B cell (primary cell): ENCODE data around the gene TENM4. TPM values are rescaled to one million over a fixed set of nuclear protein-coding genes. Genes with fewer than 3 reads are reported as not detected.

ENCODE experiments used
- ATAC-seq: fragments of 200-7000 bp; cut with Tn5 transposase; one replicate; pipeline ENCODE4 v1.10.0; 2021; ENCODE audit warnings: low read depth, mild to moderate bottlenecking, moderate number of reproducible peaks, moderate library complexity
- CTCF ChIA-PET: fragments of 350-600 bp; sonication (Branson Sonifier 250); formaldehyde crosslinking; loops from one replicate; lab custom pipeline; 2021; ENCODE audit warnings: antibody characterized with exemption, inconsistent platforms; lab: Charles Lee
- POLR2A ChIA-PET: fragments of 350-600 bp; sonication (Branson Sonifier 250); formaldehyde crosslinking; loops from one replicate; lab custom pipeline; 2021; ENCODE audit warnings: antibody characterized with exemption; lab: Charles Lee
- DNase-seq: peaks from one replicate; pipeline ENCODE4 v3.0.0; 2013
- H2AFZ ChIP-seq: 2 replicates; pipeline ENCODE4 v1.6.1; 2012; ENCODE audit warnings: mild to moderate bottlenecking, low read depth, low read length; ENCODE audit not compliant: insufficient read depth, poor library complexity, severe bottlenecking
- H3K27ac ChIP-seq, 2 donors: 1 replicate in 1 of 2; 2 replicates in 1 of 2; pipeline ENCODE4 v1.5.1; 2012 to 2013; ENCODE audit warnings: low read length in 2 of 2, mild to moderate bottlenecking in 2 of 2, moderate library complexity in 1 of 2
- H3K27me3 ChIP-seq, 4 experiments: fragments of 200-600 bp in 1 of 4; sonication (generic) in 1 of 4; replicated peaks in 1 of 4; 1 replicate in 2 of 4; 2 replicates in 2 of 4; pipeline versions ENCODE4 v1.6.1 to v1.7.0; 2013 to 2016; ENCODE audit warnings: low read length in 3 of 4, mild to moderate bottlenecking in 2 of 4, mixed read lengths in 1 of 4, moderate library complexity in 1 of 4; ENCODE audit not compliant: insufficient read depth in 4 of 4, control insufficient read depth in 3 of 4; ENCODE audit errors: control extremely low read depth in 1 of 4
- H3K36me3 ChIP-seq, 2 experiments: replicated peaks in 1 of 2; 1 replicate in 1 of 2; 2 replicates in 1 of 2; pipeline versions ENCODE4 v1.6.1 to v1.7.1; 2013; ENCODE audit warnings: low read length in 1 of 2; ENCODE audit not compliant: insufficient read depth in 2 of 2, control insufficient read depth in 1 of 2; ENCODE audit errors: control extremely low read depth in 1 of 2, extremely low read depth in 1 of 2
- H3K4me1 ChIP-seq, 2 donors: fragments of 200-600 bp in 1 of 2; sonication (generic) in 1 of 2; 1 replicate in 1 of 2; 2 replicates in 1 of 2; pipeline versions ENCODE4 v1.5.1 to v1.6.1; 2013 to 2017; ENCODE audit warnings: low read length in 2 of 2; ENCODE audit not compliant: control insufficient read depth in 2 of 2, insufficient read depth in 2 of 2
- H3K4me2 ChIP-seq: replicated peaks from 2 replicates; pipeline ENCODE3; 2012; ENCODE audit warnings: mild to moderate bottlenecking, low read depth, low read length; ENCODE audit not compliant: poor library complexity, severe bottlenecking
- H3K4me3 ChIP-seq, 5 experiments: fragments of 200-600 bp in 1 of 5; sonication (generic) in 1 of 5; 1 replicate in 3 of 5; 2 replicates in 2 of 5; pipeline versions ENCODE4 v1.5.1 to v1.7.0; 2011 to 2016; ENCODE audit warnings: low read length in 4 of 5, mild to moderate bottlenecking in 4 of 5, low read depth in 2 of 5, control low read depth in 1 of 5, moderate library complexity in 1 of 5; ENCODE audit not compliant: insufficient read depth in 1 of 5; ENCODE audit errors: control extremely low read depth in 1 of 5, extremely low read depth in 1 of 5
- H3K79me2 ChIP-seq: fragments of 200-600 bp; sonication (generic); one replicate; pipeline ENCODE4 v1.6.0; 2016; ENCODE audit warnings: low read length; ENCODE audit not compliant: control insufficient read depth, insufficient read depth
- H3K9ac ChIP-seq: fragments of 200-600 bp; sonication (generic); 2 replicates; pipeline ENCODE4 v1.6.1; 2017; ENCODE audit warnings: mild to moderate bottlenecking, low read length, moderate library complexity
- H3K9me3 ChIP-seq, 3 donors: one replicate each; pipeline versions ENCODE4 v1.6.1 to v1.7.1; 2013; ENCODE audit warnings: low read length in 2 of 3; ENCODE audit not compliant: control insufficient read depth in 2 of 3, insufficient read depth in 1 of 3; ENCODE audit errors: control extremely low read depth in 1 of 3
- H4K20me1 ChIP-seq: 2 replicates; pipeline ENCODE4 v1.6.0; 2012; ENCODE audit warnings: mild to moderate bottlenecking, low read length; ENCODE audit not compliant: insufficient read depth, control insufficient read depth, poor library complexity, severe bottlenecking
- H3K27ac Mint-ChIP-seq: one replicate; pipeline ENCODE4 v1.8.0; 2021; ENCODE audit warnings: mixed read lengths
- H3K27me3 Mint-ChIP-seq: one replicate; pipeline ENCODE4 v1.8.0; 2021; ENCODE audit warnings: mixed read lengths
- H3K4me1 Mint-ChIP-seq: one replicate; pipeline ENCODE4 v1.8.0; 2021; ENCODE audit warnings: mixed read lengths
- H3K4me3 Mint-ChIP-seq: one replicate; pipeline ENCODE4 v1.8.0; 2021; ENCODE audit warnings: mixed read lengths
- H3K9me3 Mint-ChIP-seq: one replicate; pipeline ENCODE4 v1.8.0; 2022; ENCODE audit warnings: mixed read lengths; ENCODE audit not compliant: insufficient read depth
- EZH2 ChIP-seq: IDR thresholded peaks from 2 replicates; pipeline ENCODE4 v1.6.1; 2012; ENCODE audit warnings: borderline replicate concordance, low read depth, mild to moderate bottlenecking, moderate library complexity, low read length; ENCODE audit not compliant: insufficient read depth, poor library complexity, severe bottlenecking
- WGBS: methylation state at CpG from one replicate; pipeline ENCODE4 v1.1.5; 2013; ENCODE audit warnings: missing lambda C conversion rate; ENCODE audit not compliant: insufficient coverage; 5-methylcytosine and 5-hydroxymethylcytosine counted together
- intact Hi-C: fragments of 100-400 bp; cut with micrococcal nuclease; formaldehyde crosslinking; loops from one replicate; pipeline ENCODE4 v1.10.0; 2022
- polyA plus RNA-seq: library from polyadenylated mRNA; depleted of rRNA; stranded (reverse); fragments of >200 nt; gene quantifications from 2 replicates; pipeline ENCODE4 v1.2.3, GENCODE V29; 2012
- total RNA-seq, 2 donors: library from RNA; stranded (reverse); fragments of 120-200 nt in 1 of 2; gene quantifications; 1 replicate in 1 of 2; 2 replicates in 1 of 2; pipeline versions ENCODE4 v1.2.3 to v1.2.4, GENCODE V29; 2013 to 2022
- TF ChIP-seq, protein P1 (sequence below): fragments of 200-600 bp; IDR thresholded peaks from one replicate; pipeline ENCODE4 v1.8.0; 2022; ENCODE audit warnings: antibody characterized with exemption, mild to moderate bottlenecking

Gene TENM4
- total and polyA plus RNA-seq, 2 donors (not counting 1 experiment from before 2014, with no cell fraction given): 0.09 to 5.7 TPM

DNA sequence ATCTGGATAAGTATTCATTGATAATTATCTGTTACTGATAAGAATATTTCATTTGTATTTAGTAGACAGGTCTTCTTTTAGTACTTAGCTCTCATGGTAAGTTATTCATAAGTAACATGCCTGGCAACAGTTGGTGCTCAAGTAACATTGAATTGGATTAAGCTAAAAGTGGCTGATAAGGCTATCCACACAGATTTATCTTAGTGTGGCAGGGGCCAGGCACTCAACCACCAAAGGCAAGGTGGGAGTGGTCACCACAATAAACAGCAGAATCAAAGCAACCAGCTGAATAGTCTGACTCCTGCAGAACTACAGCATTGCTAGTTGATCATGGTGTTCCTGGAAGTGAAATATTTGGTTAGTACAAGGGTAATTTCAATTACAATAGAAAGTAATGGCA is 833.1 kb downstream of the TENM4 start:
- DNase-seq (no peak), ATAC-seq (no peak)
- Histone ChIP-seq H3K27ac (no peak overlapping the region), H4K20me1 (no peaks in the 10 kb centered on the region), H2AFZ (no peak overlapping the region), H3K27me3 (peaks cover 0 to 8% (median 3%) of the 10 kb centered on the region in 4 experiments), H3K9ac (no peak overlapping the region), H3K4me1 (no peaks in the 10 kb centered on the region), H3K4me2 (no peak overlapping the region), H3K79me2 (no peaks in the 10 kb centered on the region), H3K4me3 (no peak overlapping the region), H3K36me3 (no peaks in the 10 kb centered on the region), H3K9me3 (peaks cover 0 to 6% (median 0%) of the 10 kb centered on the region in 3 donors)
- no peaks in the 10 kb centered on the region for H3K9me3 Mint-ChIP-seq
- H3K4me3 Mint-ChIP-seq: no peak overlapping the region
- POLR2A ChIA-PET: no interaction called here
- intact Hi-C loops: no loop called here
- CTCF ChIA-PET: no interaction called here
- no peak overlapping the region for H3K27ac Mint-ChIP-seq
- H3K4me1 Mint-ChIP-seq: no peaks in the 10 kb centered on the region
- H3K27me3 Mint-ChIP-seq: peaks cover 28% of the 10 kb centered on the region
- TF ChIP-seq, protein P1, sequence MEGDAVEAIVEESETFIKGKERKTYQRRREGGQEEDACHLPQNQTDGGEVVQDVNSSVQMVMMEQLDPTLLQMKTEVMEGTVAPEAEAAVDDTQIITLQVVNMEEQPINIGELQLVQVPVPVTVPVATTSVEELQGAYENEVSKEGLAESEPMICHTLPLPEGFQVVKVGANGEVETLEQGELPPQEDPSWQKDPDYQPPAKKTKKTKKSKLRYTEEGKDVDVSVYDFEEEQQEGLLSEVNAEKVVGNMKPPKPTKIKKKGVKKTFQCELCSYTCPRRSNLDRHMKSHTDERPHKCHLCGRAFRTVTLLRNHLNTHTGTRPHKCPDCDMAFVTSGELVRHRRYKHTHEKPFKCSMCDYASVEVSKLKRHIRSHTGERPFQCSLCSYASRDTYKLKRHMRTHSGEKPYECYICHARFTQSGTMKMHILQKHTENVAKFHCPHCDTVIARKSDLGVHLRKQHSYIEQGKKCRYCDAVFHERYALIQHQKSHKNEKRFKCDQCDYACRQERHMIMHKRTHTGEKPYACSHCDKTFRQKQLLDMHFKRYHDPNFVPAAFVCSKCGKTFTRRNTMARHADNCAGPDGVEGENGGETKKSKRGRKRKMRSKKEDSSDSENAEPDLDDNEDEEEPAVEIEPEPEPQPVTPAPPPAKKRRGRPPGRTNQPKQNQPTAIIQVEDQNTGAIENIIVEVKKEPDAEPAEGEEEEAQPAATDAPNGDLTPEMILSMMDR: no peak
- TF ChIP-seq EZH2: no peak

DNA sequence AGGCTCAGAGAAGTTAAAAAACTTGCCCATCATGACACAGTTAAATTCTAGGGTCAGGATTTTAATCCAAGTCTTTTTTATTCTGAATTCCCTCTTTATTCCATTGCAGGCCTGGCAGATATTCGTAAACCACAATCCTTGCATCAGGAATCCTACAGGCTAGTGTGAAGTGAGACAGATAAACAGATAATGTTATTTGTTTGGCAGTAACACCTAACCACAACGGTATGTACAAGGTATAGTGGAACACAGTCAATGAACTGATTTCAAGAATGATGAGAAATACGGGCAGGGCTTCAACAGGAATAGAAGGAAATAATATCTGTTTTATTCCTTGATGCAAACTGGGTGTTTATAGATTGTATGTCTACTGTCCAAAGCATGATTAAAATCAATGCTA is 834.2 kb downstream of the TENM4 start:
- Histone ChIP-seq H3K9me3 (peaks cover 0 to 6% (median 0%) of the 10 kb centered on the region in 3 donors), H3K9ac (no peak overlapping the region), H3K27ac (no peak overlapping the region), H3K27me3 (peaks cover 0 to 8% (median 3%) of the 10 kb centered on the region in 4 experiments), H2AFZ (no peak overlapping the region), H3K79me2 (no peaks in the 10 kb centered on the region), H3K4me3 (no peak overlapping the region), H3K4me1 (no peaks in the 10 kb centered on the region), H3K4me2 (no peak overlapping the region), H4K20me1 (no peaks in the 10 kb centered on the region), H3K36me3 (no peaks in the 10 kb centered on the region)
- H3K27me3 Mint-ChIP-seq: peaks cover 34% of the 10 kb centered on the region
- POLR2A ChIA-PET: no interaction called here
- no peak for ATAC-seq
- H3K4me3 Mint-ChIP-seq: no peak overlapping the region
- TF ChIP-seq EZH2: no peak
- TF ChIP-seq, protein P1: no peak
- H3K27ac Mint-ChIP-seq: no peak overlapping the region
- H3K9me3 Mint-ChIP-seq: no peaks in the 10 kb centered on the region
- no peak for DNase-seq
- intact Hi-C loops: no loop called here
- CTCF ChIA-PET: no interaction called here
- H3K4me1 Mint-ChIP-seq: no peaks in the 10 kb centered on the region
- WGBS: no CpG with 5 or more reads among the region's 3 CpGs
